Cardiac muscle cell (in vitro differentiated cells and primary cell): ENCODE measurements around the gene HORMAD2. TPM values are rescaled to one million over a fixed set of nuclear protein-coding genes. Genes with fewer than 3 reads are reported as not detected.

Experiments used
- DNase-seq, 2 donors: peaks; one replicate each; pipeline versions ENCODE4 v3.0.0 to v3.0.0-alpha.2; 2010 to 2017; ENCODE audit warnings: low read depth in 1 of 2, low spot score in 1 of 2
- H3K27ac ChIP-seq: fragments of 200-600 bp; sonication (generic); 2 replicates; pipeline ENCODE4 v1.5.1; 2016
- H3K27me3 ChIP-seq: fragments of 200-600 bp; sonication (generic); 2 replicates; pipeline ENCODE4 v1.6.0; 2016; ENCODE audit warnings: control low read depth
- H3K36me3 ChIP-seq: fragments of 200-600 bp; sonication (generic); 2 replicates; pipeline ENCODE4 v1.5.1; 2016; ENCODE audit warnings: control low read depth
- H3K4me1 ChIP-seq: fragments of 200-600 bp; sonication (generic); 2 replicates; pipeline ENCODE4 v1.8.1; 2017; ENCODE audit warnings: low read depth, mild to moderate bottlenecking, mixed run types
- H3K4me3 ChIP-seq: fragments of 200-600 bp; sonication (generic); 2 replicates; pipeline ENCODE4 v1.5.1; 2016; ENCODE audit warnings: mild to moderate bottlenecking
- H3K9me3 ChIP-seq: fragments of 200-600 bp; sonication (generic); 2 replicates; pipeline ENCODE4 v1.5.1; 2017; ENCODE audit warnings: low read depth, mild to moderate bottlenecking, control low read depth
- polyA plus RNA-seq: library from polyadenylated mRNA; unstranded; fragments of >200 nt; fragmentation: Nextera tagmentation; extraction: Ambion mirVana; gene quantifications from 2 replicates; pipeline ENCODE4 v1.2.1, GENCODE V29; 2016
- total RNA-seq: library from RNA; depleted of rRNA; stranded (reverse); fragments of >200 nt; gene quantifications from 2 replicates; pipeline ENCODE4 v1.2.3, GENCODE V29; 2016
- TF ChIP-seq, protein P1 (sequence below): IDR thresholded peaks from 2 replicates; pipeline ENCODE4 v1.5.1; 2012; ENCODE audit warnings: low read depth, mild to moderate bottlenecking, low read length

The HORMAD2 gene
- total and polyA plus RNA-seq, 2 experiments from 2014 or later, result not detected

DNA sequence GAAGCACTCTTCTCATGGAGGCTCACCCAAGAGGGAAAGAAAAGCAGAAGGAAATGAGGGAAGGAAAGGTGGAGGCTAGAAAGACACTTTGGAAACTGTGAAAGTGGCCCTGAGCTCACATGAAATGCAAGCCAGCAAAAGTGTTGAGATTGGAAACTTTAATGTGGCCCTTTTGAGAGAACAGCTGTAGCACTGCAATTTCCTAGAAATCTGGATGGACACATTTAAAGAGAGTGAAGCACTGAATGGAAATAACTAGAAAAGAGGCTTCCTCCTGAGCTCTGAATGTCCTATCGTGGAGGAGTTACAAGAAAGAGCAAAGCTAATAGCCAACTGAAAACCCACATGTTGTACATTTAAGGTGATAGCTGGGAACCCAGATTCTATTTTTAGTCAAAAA, 110.3 kb downstream of the HORMAD2 start:
- no peak overlapping the region for H3K4me3 ChIP-seq
- H3K4me1 ChIP-seq, result peaks cover 13% of the 10 kb centered on the region
- peaks cover 4% of the 10 kb centered on the region for H3K27me3 ChIP-seq
- H3K27ac ChIP-seq, result no peak overlapping the region
- no peaks in the 10 kb centered on the region for H3K36me3 ChIP-seq
- no peaks in the 10 kb centered on the region for H3K9me3 ChIP-seq
- TF ChIP-seq, protein P1, sequence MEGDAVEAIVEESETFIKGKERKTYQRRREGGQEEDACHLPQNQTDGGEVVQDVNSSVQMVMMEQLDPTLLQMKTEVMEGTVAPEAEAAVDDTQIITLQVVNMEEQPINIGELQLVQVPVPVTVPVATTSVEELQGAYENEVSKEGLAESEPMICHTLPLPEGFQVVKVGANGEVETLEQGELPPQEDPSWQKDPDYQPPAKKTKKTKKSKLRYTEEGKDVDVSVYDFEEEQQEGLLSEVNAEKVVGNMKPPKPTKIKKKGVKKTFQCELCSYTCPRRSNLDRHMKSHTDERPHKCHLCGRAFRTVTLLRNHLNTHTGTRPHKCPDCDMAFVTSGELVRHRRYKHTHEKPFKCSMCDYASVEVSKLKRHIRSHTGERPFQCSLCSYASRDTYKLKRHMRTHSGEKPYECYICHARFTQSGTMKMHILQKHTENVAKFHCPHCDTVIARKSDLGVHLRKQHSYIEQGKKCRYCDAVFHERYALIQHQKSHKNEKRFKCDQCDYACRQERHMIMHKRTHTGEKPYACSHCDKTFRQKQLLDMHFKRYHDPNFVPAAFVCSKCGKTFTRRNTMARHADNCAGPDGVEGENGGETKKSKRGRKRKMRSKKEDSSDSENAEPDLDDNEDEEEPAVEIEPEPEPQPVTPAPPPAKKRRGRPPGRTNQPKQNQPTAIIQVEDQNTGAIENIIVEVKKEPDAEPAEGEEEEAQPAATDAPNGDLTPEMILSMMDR, result no peak
- no peak for DNase-seq

DNA sequence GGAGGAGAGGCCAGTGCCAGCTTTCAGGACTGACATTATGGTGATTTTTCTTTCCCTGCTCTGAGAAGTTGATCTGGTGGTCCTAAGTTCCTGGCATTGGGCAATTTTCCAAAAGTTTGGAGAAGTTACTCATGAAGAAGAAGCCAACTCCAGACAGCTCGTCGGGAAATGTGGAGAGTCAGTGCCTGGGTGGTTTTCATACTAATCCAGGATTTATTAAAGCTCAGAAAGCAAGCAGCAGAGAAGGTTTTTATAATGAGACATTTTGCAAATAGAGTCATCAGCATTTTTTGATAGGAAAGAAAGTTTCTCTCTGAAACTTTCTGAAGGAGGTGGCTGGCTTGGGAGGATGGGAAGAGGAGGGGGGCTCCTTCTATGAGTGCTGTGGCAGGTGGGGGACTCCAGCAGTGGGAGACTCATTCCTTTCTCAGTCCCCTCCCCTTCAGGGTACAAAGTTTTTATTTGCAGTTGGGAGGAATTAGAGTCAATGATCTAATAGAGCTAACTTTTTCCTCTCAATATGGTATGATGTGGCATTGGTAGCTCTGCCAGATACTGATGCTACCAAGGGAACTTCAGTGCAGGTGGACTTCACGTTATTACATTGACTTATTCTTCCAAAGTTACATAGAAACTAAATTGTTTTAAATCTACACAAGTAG, 110.9 kb downstream of the HORMAD2 start:
- Histone ChIP-seq H3K36me3 (no peaks in the 10 kb centered on the region), H3K9me3 (no peaks in the 10 kb centered on the region), H3K27me3 (peaks cover 4% of the 10 kb centered on the region), H3K27ac (no peak overlapping the region), H3K4me3 (no peak overlapping the region), H3K4me1 (peaks cover 19% of the 10 kb centered on the region)
- TF ChIP-seq, protein P1, result no peak
- no peak for DNase-seq

DNA sequence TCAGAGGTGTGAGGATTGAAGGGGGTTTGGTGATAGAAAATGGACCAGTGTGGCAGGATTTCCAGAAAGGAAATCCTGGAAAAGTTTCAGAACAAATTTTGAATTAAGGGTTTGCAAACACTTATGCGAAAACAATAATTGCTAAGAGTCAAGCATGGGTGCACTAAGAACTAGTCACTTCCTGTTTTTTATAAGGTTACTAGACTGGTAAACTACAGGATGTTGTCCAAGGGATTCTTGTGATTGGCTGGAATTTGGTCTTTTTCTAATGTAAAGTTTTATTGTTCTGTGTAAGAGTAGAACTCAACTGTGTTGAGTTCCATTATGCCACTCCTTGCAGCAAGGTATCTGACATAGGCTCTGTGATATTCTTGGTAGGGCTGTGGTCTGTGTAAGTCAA, 112.2 kb downstream of the HORMAD2 start:
- TF ChIP-seq, protein P1, result no peak

DNA sequence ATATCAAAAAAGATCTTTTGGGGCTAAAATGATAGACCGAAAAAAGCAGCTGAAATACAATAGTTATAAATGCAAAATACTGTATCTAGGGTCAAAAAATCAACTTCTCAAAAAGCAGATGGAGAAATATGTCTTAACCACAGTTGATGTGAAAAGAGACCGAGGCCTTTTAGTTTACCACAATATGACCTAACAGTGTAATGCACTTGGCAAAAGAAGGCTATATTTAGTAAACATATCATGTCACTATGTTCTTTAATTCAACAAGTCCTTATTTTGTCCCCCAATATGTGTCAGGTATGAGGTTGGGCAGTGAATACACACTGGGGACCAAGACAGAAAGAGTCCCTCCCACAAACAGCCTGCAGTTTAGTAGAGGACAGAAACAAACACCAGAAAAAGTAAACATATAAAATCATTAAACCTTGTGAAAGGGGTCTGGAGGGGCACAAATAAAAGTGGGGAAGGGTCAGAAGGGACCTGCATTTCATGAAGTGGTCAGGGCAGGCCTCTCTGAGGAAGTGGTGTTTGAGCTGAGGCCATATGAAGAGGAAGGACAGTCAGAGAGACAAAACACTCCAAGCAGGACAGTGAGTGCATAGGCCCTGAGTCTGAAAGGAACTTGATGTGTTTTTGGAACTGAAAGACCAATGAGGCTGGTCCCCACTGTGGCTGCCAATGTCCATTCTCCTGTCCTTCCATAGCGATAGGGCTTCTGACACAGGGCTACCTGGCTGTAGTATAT, 112.9 kb downstream of the HORMAD2 start:
- Histone ChIP-seq H3K4me1 (peaks cover 14% of the 10 kb centered on the region), H3K36me3 (no peaks in the 10 kb centered on the region), H3K27me3 (peaks cover 4% of the 10 kb centered on the region), H3K4me3 (no peak overlapping the region), H3K9me3 (no peaks in the 10 kb centered on the region), H3K27ac (no peak overlapping the region)
- no peak for DNase-seq
- TF ChIP-seq, protein P1, result no peak

More for the DNA sequence above, 112.2 kb downstream of the HORMAD2 start:
- Histone ChIP-seq H3K36me3 (no peaks in the 10 kb centered on the region), H3K4me3 (no peak overlapping the region), H3K9me3 (no peaks in the 10 kb centered on the region), H3K27me3 (peaks cover 4% of the 10 kb centered on the region), H3K4me1 (peaks cover 21% of the 10 kb centered on the region), H3K27ac (no peak overlapping the region)
- no peak for DNase-seq

DNA sequence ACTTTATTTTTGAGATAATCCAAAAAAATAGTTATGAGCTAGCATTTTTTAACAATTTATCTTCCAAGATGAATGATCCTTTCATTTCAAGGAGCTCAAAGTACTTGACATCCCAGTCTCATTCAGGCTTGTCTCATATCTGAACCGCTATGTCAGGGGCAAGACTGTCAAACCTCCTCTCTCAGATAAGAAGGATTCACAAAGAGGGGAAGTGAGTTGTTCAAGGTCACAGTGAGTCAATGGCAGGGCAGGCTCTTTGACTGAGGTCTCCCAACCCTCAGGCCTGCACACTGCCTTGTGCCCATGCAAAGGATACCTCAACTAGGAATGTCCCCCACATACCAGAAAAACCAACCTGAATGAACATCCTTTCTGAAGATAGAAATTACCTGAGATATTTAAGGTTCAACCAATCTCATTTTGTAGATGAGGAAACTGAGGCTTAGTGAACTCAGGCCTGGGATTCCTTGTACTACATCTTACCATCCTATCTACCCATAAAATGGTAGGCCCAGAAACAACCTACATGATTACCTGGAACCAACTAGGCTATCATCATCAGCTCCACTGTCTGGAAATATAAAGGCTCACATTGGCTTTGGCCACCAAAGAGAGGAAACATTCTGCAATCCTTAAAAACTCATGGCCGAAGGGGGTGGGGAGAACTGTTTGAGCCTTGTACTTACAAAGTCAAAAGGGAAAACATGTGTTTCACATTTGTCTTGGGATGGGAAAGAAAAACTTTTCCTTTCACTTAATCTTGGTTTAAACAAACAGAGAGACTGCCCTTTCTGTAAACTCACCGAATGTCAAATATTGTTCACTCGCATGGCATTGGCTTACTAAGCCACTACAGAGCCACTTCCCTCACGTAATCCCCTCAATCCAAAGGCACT, 115.2 kb downstream of the HORMAD2 start:
- Histone ChIP-seq H3K4me1 (peaks cover 13% of the 10 kb centered on the region), H3K27me3 (peaks cover 4% of the 10 kb centered on the region), H3K4me3 (no peak overlapping the region), H3K36me3 (no peaks in the 10 kb centered on the region), H3K9me3 (no peaks in the 10 kb centered on the region), H3K27ac (no peak overlapping the region)
- TF ChIP-seq, protein P1, result no peak
- DNase-seq, result peak in 1 of 2 donors; percentile 21
